Activated CD4-positive, alpha-beta T cell treated with anti-CD3 and anti-CD28 coated beads for 1 hour (primary cell): Measurements from ENCODE around the gene PAK2.
"Not testable (repeated sequence)": the region's sequence is repeated elsewhere in the genome, so short reads cannot be mapped to it uniquely, and the experiment has no call there.

Experiments
- DNase-seq: peaks from one replicate; pipeline ENCODE4 v3.0.0-alpha.2; 2020

Gene PAK2

DNA sequence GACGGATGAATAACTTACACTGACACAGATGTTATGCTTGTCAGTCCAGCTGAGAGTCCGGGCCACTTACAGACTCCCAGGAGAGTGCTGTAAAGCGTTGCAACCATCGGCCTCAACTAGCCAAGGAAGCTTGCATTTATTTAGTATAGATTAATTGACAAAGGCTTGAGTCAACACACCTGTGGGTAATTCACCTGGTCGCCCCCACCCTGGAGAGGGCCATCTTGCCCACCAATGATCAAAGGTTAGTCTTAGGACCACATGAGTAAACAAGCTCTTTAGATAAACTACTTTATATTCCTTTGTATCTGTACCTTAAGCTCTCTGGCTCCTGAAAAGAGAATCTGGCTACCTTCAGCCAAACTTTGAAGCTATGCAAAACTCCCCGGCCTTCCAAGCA, 51.0 kb downstream of the PAK2 start:
- DNase-seq: no peak

DNA sequence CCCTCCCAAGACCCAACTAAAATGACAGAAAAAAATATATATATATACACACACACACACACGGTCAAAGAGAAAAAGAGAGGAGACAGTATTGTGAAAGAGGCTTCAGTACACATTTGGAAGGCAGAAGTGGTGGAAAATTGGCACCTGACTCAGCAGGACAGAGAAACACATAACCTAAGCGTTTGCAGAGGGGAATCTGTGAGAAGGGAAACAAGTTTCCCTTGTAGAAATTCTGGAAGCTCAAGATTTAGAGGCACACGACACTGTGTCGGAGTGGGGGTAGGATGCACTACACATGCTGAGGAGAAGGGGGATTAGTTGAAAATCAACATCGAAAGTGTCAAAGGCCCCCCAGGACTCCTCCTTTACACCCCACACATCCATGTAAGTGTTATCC, 53.1 kb downstream of the PAK2 start:
- DNase-seq: no peak

DNA sequence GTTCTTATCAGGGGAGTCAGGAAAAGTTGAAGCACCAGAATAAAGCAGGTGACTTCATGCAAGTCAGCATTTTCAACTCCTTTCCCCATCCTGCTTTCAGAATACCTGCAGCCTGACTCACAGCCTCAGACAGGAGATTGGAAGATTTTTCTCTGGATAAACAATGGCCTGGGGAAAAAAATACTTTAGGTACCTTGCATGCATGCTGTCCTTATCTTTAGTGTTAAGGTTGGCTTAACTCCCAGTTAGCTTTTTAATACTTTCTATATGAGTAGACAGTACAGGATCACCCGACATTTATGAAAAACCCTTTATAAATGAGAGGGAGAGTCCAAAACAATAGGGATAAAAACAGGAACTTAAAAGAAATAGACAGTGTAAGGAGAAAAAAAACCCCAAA, 53.6 kb downstream of the PAK2 start:
- no peak for DNase-seq

GRCh38 chr3:196794467-196794866, 54.8 kb downstream of the PAK2 start:
- no peak for DNase-seq

DNA sequence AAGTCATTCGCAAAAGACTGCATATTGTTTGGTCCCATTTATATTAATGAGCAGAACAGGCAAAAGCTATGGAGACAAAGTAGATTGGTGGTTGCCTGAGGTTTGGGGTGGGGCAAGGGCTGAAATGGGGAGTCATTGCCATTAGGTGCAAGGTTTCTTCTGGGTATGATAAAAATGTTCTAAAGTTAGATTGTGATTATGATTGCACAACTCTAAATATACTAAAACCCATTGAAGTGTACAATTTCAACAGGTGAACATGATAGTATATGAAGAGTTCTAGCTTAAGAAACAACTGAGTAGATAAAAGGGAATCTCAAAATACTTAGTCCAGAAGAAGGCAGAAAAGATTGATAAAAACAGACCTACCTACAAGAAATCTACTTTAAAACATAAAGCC, 56.7 kb downstream of the PAK2 start:
- no peak for DNase-seq

DNA sequence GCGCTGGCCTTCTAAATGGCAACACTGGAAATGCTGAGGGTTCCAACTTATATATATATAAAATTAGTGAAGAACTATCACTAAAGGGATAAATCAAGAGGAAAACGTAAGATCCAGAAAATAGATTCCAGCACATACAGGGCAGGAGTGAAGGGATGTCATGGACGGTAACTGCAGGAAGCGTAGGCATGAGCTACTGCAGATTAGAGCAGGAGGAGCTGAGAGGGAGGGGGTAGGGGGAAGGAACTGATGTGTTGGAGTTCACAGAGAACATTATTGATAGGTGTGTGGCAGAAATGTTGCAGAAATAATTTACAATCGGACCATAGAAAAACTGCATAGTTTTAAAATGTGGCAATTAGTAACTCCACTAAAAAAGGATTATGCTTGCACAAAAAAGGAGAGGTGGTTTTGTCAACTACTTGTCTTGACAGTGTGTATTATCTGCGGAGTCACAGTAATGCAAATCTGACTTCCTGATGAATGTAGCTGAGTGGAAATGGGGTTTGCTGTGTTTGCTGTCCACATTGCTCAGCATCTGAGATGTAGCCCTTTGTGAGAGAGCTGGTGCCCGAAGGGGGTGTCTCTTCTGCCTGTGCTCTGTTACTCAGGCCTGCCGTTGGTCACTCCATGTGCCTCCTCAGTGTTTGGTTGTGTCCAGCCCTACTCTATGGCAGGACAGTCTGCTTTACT, 61.2 kb downstream of the PAK2 start:
- DNase-seq: no peak

GRCh38 chr3:196803891-196804468, 64.3 kb downstream of the PAK2 start:
- DNase-seq: no peak

DNA sequence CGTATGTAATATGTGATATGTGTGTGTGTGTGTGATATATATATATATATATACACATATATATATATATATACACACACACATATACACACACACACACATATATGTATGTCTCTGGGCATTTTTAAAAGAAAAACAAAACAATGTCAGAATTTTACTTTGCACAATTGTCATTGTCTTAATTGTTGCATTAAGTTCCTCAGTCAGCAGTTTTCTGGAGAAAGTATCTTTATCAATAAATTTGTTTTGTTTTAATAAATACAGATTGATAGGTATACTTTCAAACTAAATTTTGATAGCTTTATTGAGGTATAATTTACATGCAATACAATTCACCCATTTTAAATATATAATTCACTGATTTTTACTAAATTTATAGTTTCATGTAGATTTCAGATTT, 65.1 kb downstream of the PAK2 start:
- no peak for DNase-seq

- no peak for DNase-seq
Observed at GRCh38 chr3:196810963-196811581, 71.4 kb downstream of the PAK2 start.

- DNase-seq: no peak
Observed at GRCh38 chr3:196812853-196813252, 73.2 kb downstream of the PAK2 start.

GRCh38 chr3:196813903-196814302, 74.2 kb downstream of the PAK2 start:
- DNase-seq: no peak

DNA sequence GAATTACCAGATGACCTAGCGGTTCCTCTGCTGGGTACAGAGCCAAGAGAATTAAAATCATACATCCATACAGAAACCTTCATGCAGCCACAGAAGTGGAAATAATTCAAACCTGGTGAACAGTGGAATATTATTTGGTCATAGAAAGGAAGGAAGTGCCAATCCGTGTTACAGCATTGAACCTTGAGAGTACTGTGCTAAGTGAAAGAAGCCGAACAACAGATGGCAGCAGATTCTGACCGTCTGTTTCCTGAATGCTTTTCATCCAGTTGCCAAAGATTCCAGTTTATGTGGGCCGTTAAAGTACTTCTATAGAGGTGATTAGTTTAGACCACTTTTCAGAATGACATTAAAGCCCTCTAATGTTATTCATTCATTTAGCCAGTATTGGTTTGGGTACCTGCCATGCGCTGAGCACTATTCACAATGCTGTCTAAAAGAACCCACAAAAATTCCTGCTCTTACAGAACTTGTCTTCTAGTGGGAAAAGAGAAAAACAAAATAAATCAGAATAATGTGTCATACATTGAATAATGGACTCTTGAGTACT, 82.2 kb downstream of the PAK2 start:
- no peak for DNase-seq

GRCh38 chr3:196829651-196830050, 90.0 kb downstream of the PAK2 start:
- DNase-seq: not testable (repeated sequence)

- DNase-seq: no peak
Observed at GRCh38 chr3:196835086-196835485, 95.4 kb downstream of the PAK2 start.

- DNase-seq: not testable (repeated sequence)
Observed at GRCh38 chr3:196836626-196837025, 97.0 kb downstream of the PAK2 start.

DNA sequence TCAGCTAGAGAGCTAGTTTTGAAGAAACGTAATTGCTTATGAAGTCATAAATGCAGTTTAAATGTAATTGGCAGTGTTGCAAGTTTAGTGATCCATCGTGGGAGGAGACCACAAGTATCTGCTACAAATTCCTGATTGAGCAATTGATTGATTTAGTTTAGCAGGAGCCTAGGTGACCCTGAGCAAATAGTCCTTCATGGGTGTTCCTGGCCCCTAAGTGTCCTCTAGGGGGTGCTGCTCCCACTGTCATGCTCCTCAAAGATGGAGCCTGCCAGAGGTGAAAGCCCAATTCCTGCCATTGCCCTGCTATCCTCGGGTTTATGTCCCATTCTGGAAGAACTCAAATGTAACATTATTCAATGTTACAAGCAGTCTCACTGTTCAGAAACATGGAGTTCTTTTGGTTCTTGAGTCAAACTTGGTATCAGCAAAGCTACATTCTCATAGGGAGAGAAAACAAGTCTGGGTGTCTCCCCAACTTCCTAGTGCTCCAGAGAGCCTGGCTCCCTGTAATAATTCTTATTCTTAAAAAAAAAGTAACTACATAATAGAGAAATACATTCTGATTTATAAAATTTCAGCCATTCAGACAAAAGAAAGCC, 98.3 kb downstream of the PAK2 start:
- DNase-seq: peak; percentile 54

- not testable (repeated sequence) for DNase-seq
Observed at GRCh38 chr3:196839351-196839750, 99.7 kb downstream of the PAK2 start.

DNA sequence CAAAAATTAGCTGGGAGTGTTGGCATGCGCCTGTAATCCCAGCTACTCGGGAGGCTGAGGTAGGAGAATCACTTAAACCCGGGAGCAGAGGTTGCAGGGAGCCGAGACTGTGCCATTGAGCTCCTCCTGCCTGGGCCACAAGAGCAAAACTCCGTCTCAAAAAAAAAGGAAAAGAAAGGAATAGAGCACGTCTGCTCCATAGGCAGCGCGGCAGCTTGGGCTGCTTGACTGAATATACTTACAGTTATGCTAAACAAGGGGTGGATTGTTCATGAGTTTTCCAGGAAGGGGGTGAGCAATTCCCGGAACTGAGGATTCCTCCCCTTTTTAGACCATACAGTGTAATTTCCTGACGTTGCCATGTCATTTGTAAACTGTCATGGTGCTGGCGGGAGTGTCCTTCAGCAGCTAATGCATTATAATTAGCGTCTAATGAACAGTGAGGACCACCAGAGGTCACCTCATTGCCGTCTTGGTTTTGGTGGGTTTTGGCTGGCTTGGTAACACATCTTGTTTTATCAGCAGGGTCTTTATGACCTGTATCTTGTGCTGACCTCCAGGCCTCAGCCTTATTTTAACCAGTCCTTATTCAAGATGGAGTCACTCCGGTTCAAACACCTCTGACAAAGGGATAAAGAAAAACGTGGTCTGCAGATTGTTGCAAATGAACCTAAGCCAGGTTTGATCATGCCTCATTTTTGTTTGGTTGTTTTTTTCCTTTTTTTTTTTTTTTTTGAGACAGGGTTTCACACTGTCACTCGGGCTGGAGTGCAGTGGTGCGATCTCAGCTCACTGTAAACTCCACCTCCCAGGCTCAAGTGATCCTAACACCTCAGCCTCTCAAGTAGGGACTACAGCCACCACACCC, 103.1 kb downstream of the PAK2 start:
- no peak for DNase-seq

DNA sequence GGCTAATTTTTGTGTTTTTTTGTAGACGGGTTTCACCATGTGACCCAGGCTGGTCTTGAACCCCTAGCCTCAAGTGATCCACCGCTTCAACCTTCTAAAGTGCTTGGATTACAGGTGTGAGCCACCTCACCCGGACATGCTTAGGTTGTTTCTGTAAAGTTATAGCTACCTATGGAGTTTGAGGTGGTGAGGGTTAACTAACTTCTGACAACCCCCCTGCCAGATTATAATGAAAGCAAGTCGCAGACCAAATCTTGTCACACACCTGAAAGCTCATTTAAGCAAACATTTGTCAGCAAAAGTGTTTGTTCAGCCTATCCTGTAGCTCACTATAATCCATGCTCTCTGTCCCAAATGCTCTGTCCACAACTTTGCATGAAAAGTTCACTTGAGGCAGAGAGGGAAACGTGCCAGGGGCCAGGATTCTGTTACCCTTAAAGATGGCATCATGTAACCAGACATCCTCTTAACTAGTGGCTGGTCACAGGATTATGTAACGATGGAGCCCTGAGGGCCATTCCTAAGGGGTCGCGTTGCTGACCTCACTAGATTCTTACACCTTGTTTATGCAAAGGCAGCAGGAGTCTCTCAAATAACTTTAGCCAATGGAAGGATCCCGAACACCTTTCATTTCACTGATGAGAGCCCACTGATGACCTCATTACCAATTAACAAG, 103.9 kb downstream of the PAK2 start:
- DNase-seq: no peak

GRCh38 chr3:196844235-196845219, 104.9 kb downstream of the PAK2 start:
- DNase-seq: not testable (repeated sequence)

DNA sequence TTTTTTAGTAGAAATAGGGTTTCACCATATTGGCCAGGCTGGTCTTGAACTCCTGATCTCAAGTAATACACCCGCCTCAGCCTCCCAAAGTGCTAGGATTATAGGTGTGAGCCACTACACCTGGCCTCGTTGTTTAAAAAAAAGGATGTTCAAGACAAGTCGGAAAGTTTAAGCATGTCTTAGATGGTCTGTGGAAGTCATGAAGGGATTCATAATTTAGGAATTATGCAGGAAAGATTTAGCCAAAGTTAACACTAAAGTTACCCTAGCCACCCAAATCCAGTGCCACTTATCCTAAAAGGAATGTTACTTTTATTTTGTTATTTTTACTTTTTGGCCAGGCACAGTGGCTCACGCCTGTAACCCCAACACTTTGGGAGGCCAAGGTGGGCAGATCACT, 108.7 kb downstream of the PAK2 start:
- not testable (repeated sequence) for DNase-seq
